ENCODE data around the gene CACNA1C.

Gene CACNA1C

GRCh38 chr12:2234646-2235350 lies 182.0 kb downstream of the CACNA1C start:
- in situ Hi-C loops (cut with HindIII; ENCODE audit: low pct_ligation_motif_present, low sequenced_read_pairs) = no loop called here
- DNase-seq = no peak
- Histone ChIP-seq H3K4me3 (ENCODE audit: low read depth, low read length) (no peak overlapping the region), H3K27ac (no peak overlapping the region), H3K27me3 (replicated peaks) (no peaks in the 10 kb centered on the region), H3K36me3 (replicated peaks) (no peaks in the 10 kb centered on the region)
- TF ChIP-seq, protein P1, sequence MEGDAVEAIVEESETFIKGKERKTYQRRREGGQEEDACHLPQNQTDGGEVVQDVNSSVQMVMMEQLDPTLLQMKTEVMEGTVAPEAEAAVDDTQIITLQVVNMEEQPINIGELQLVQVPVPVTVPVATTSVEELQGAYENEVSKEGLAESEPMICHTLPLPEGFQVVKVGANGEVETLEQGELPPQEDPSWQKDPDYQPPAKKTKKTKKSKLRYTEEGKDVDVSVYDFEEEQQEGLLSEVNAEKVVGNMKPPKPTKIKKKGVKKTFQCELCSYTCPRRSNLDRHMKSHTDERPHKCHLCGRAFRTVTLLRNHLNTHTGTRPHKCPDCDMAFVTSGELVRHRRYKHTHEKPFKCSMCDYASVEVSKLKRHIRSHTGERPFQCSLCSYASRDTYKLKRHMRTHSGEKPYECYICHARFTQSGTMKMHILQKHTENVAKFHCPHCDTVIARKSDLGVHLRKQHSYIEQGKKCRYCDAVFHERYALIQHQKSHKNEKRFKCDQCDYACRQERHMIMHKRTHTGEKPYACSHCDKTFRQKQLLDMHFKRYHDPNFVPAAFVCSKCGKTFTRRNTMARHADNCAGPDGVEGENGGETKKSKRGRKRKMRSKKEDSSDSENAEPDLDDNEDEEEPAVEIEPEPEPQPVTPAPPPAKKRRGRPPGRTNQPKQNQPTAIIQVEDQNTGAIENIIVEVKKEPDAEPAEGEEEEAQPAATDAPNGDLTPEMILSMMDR (IDR thresholded peaks at IDR 0.05; ENCODE audit: low read depth, low read length, missing control alignments) = no peak

- Histone ChIP-seq H3K27ac (no peak overlapping the region), H3K27me3 (replicated peaks) (no peaks in the 10 kb centered on the region), H3K36me3 (replicated peaks) (no peaks in the 10 kb centered on the region), H3K4me3 (ENCODE audit: low read depth, low read length) (no peak overlapping the region)
- in situ Hi-C loops (cut with HindIII; ENCODE audit: low pct_ligation_motif_present, low sequenced_read_pairs) = no loop called here
- DNase-seq = no peak
- TF ChIP-seq, protein P1 (IDR thresholded peaks at IDR 0.05; ENCODE audit: low read depth, low read length, missing control alignments) = no peak
Observed at GRCh38 chr12:2236506-2237294, 183.9 kb downstream of the CACNA1C start.

DNA sequence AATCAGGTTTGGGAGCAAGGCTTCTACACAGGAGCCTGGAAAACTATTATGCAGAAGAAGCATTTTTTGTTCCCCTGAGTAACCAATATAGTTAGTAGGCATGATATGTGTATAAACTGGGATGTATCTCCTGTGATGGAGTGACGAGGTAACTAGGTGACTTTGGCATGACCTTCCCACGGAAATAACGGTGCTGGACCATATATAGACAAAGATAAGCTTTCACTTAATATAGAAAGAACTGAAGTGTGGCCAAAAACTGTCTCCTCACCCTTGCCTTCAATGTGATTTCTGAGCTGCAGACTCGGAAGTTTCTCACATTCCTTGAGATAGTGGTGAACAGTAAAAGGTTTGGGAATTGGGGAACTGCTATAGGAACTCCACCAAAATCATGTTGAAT lies 185.3 kb downstream of the CACNA1C start:
- no peak for DNase-seq
- in situ Hi-C loops (cut with HindIII; ENCODE audit: low pct_ligation_motif_present, low sequenced_read_pairs) = no loop called here
- no peaks in the 10 kb centered on the region for H3K27me3 ChIP-seq (replicated peaks)
- H3K36me3 ChIP-seq (replicated peaks) = no peaks in the 10 kb centered on the region
- no peak overlapping the region for H3K4me3 ChIP-seq (ENCODE audit: low read depth, low read length)
- TF ChIP-seq, protein P1 (IDR thresholded peaks at IDR 0.05; ENCODE audit: low read depth, low read length, missing control alignments) = no peak
- H3K27ac ChIP-seq = no peak overlapping the region

- Histone ChIP-seq H3K27ac (no peak overlapping the region), H3K36me3 (replicated peaks) (no peaks in the 10 kb centered on the region), H3K4me3 (ENCODE audit: low read depth, low read length) (no peak overlapping the region), H3K27me3 (replicated peaks) (no peaks in the 10 kb centered on the region)
- no peak for DNase-seq
- in situ Hi-C loops (cut with HindIII; ENCODE audit: low pct_ligation_motif_present, low sequenced_read_pairs) = no loop called here
- TF ChIP-seq, protein P1 (IDR thresholded peaks at IDR 0.05; ENCODE audit: low read depth, low read length, missing control alignments) = no peak
Observed at GRCh38 chr12:2239381-2239871, 186.6 kb downstream of the CACNA1C start.

DNA sequence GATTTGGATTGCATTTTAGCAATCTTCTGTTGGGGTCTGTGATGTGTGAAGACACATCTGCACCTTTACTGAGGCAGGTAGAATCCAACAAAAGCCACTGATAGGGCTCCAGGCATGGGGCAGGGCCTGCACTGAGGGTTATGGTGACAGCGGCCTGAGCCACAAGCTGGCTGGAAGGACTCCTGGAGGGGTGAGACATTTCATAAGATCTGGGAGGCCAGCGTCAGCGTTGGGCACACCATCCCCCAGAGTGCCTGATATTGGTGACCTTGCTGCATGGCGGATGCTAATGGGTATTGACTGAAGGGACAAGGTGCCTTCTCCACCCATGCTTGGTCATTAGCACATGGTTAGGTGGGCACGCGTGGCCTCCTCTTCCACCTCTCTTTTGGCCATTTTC lies 187.6 kb downstream of the CACNA1C start:
- Histone ChIP-seq H3K4me3 (ENCODE audit: low read depth, low read length) (no peak overlapping the region), H3K36me3 (replicated peaks) (no peaks in the 10 kb centered on the region)

More for the DNA sequence above, 187.6 kb downstream of the CACNA1C start:
- H3K27me3 ChIP-seq (replicated peaks) = no peaks in the 10 kb centered on the region
- H3K27ac ChIP-seq = no peak overlapping the region
- TF ChIP-seq, protein P1 (IDR thresholded peaks at IDR 0.05; ENCODE audit: low read depth, low read length, missing control alignments) = no peak
- DNase-seq = no peak
- in situ Hi-C loops (cut with HindIII; ENCODE audit: low pct_ligation_motif_present, low sequenced_read_pairs) = no loop called here

Measured in brain microvascular endothelial cell (primary cell).